Epidermal melanocyte (primary cell): ENCODE data around the gene VENTX.
"Not testable (repeated sequence)": the region's sequence is repeated elsewhere in the genome, so short reads cannot be mapped to it uniquely, and the experiment has no call there.

Source experiments
- DNase-seq: peaks from one replicate; pipeline ENCODE4 v3.0.0; 2011; ENCODE audit warnings: low spot score; ENCODE audit not compliant: insufficient read length

VENTX gene

DNA sequence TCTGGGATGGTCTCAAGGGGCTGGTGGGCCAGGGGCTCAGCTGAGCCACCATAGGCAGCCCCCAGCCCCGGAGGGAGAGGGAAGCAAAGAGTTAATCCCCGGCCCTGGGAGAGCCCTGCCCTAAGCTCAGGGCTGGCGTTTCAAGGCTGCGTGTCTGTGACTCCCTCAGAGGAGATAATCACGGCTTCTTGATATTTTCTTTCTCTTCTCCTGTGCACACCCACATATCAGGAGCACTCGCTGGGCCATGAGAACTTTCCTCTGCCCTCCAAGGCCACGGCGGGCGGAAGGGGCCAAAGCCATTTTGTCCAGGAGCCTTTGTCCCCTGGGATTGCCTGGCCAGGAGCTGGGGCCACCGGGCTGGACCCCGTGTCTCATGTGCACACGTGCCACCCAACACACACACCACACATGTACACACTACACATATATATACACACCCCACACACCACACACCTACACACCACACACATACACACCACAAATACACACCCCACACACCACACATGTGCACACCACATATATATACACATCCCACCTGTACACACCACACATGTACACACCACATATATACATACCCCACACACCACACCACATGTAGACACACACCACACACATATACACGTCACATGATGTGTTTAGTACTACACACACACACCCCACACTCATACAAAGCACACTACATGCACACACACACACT is 16.9 kb downstream of the VENTX start:
- DNase-seq = no peak

DNA sequence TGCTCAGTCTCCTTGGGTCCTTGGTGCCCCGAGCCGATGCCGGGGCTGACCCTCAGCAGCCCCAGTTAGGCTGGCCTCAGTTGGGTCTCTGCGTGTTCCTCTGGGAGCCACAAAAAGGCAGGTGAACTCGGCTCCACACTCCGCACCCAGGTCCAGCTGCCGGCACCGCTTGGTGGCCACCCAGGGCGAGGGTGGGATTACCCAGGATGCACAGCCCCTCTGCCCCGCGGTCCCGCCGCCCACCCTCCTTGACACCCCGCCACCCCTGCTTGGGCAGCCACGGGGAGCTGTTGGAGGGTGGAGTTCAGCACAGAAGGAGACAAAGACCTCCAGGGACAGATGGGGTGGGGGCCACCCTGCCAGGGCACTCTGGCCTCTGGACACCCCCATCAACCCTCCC is 17.7 kb downstream of the VENTX start:
- DNase-seq = no peak

DNA sequence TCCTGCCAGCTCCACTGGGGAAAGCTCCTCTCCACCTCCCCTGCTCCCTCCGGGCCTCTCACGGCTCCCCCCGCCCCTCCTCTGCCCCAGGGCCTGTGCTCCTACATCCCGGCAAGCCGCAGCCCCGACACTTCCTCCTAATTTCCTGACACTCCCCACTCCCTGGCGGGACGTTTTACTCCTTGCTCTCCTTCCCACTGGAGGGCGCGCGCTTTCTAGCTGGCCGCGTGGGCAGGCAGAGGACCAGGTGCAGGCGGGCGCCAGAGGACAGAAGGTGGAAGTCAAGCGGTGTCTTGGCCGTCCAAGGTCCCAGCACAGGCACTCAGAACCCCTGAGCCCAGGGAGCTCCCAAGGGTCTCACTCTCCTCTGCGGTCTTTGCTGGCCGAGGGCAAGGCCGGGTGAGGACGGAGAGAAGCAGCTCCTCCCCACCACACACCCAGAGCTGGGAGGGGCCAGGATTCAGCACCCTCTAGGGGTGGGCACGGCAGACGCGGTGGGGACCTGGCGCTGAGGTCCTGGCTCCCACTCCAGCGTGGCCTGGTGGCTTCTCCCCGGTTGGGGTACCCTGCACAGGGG is 19.9 kb downstream of the VENTX start:
- no peak for DNase-seq

DNA sequence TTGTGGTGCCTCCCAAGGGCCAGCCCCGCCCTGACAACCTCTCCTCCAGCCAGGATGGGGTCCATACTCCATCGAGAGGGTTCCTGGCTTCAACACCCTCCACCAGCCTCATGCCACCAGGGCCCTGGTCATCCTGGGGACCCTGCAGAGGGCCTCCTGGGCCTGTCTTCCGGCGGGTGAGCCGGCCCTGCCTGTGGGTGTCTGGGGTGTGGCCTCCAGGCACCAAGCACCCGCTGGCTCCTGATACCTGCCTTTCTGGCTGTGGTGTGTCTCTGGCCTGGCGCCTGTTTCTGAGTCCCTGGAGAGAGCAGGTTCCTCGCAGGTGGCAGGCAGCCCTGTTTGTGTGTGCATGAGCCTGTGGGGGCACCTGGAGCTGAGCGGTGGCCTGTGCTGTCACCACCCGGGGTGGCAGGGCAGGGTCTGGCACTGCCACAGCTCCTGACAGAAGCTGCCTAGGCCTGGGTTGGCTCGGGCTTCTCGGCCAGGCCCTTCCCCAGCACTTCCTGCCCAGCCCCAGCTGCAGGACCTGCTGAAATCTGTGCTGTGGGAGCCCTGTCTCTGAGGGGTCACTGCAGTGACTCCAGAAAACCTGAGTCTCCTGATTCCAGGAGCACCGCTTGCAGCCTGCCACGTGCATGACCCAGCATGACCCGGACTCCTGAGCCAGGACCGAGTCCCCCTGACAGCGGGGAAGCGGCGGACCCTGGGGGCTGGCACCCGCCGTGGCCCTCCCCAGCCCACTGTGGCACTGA is 20.6 kb downstream of the VENTX start:
- no peak for DNase-seq

DNA sequence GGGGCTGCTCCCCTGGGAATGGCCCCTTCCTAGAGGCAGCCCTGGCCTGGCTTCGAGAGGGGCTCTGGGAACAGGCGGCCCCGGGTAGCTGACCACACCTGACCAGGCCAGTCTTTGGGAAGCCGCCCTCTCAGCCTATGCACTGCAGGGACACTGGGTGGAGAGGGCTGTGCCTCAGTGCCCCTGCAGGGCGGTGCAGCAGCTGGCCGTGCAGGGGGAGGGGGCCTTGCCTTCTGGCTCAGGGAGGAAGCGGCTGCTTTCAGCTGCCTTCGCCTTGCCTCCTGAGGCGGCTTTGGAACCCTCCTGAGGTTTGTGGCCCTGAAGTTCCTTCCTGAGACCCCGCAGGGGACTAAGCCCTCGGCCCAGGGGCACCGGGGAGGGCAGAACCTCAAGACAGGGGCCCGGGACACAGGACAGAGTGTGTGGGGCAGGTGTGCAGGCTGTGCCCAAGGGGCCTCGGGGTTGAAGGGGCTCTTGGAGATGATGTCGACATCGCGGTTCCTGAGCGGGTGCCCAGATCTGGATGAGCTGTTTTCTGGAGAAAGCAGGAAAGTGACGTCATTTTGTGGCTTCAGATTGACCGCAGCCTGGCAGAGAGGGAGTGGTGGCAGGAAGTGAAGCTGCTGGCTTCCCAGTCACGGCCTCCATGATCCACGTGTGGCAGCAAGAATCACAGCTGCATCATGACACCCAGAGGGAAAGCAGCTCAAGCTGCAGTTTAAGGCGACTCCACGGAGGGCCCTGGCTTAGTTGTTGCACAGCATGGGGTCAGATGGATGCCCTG is 21.4 kb downstream of the VENTX start:
- DNase-seq = peak; percentile 87

DNA sequence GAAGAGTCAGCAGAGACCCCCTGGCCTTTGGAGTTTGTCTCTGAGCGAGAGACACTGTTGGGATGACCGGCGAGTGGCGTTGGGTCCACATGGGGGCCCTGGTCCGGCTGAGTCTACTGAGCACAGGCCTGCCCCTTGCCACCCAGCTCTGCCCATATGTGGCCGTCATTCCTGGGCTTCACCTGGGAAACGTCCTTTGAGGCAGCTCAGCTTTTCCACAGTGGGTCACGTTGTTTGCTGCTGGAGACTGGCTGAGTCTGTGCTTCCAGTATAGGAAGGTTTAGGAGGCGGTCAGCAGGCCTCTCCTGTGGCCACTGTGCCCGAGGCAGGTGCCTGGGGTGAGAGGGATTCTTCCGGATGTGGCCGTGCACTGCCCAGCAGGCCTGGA is 21.9 kb downstream of the VENTX start:
- no peak for DNase-seq

DNA sequence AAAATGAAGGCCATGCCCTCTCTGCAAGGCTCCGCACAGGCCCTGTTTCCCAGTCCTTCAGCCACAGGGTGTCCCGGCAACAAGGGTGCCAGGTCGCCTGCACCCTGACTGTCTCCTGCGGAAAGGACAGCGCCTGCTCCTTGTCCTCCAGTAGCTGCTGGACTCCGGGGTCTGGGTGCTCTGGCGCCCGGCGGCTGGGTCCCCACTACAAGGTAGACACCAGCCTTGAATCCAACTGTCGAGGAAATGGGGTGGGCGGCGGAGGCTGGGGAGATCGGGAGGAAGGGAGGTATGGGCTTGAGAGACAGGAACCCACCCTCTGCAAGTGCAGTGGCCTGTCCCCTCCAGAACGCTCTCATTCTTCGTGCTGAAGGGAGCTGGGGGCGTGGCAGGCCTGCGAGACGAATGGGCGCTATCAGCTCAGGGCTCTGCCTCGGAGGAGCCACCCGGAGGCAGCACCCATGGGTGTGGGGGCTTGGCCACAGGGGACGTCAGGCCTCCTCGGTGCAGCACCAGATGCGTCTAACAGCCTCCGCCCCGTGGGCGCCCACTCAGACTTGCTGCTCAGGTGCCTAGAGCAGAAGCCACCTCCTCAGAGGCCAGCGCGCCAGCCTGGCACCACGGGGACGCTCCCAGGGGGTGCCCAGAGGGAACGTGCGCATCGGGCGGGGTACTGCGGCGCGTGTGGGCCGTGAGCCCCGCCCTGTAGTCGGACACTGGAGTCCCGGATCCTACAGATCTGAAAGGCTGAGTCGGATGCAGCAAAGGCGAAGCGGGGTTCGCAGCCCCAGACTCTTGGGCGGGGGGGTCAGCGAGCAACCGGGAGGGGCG is 23.5 kb downstream of the VENTX start:
- DNase-seq = peak; percentile 34

DNA sequence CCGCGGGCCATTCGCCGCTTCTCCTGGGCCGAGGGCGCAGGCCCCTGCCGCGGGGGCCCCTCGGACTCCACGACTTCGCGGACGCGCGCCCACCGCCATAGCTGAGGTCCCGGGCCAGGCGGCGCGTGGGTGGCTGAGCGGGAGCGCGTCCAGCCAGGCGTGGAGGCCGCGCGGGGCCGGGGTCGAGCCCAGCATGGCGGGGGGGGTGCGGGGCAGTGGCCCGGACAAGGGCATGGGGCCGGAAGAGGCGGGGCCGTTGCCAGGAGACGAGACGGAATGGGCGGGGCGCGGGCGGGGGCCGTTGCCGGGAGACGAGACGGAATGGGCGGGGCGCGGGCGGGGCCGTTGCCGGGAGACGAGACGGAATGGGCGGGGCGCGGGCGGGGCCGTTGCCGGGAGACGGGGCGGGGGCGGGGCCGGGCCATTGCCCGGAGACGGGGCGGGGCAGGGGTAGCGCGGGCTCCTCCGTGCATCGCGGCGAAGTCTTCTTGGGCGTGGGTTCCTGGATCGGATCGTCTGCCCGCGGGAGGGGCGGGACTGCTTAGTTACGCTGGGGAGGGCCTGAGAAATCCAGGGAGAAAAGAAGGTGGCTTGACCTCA is 24.2 kb downstream of the VENTX start:
- DNase-seq = peak; percentile 84

DNA sequence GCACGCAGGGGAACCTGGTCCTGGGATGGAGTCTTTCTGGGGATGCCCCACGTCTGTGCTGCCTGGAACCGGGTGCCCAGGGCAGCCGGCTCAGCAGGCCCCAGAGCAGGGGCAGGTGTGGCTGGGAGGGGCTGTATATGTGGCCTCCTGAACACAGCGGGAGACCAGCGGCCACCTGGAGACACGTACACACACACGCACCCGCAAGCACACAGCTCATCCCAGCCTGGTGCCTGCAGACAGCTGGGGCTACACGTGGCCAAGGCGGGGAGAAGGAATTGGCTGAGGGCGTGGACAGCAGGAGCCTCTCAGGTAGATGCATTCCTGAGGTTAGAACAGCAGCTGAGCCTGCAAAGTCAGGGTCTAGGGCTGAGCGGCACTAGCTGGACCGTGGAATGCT is 25.0 kb downstream of the VENTX start:
- no peak for DNase-seq

DNA sequence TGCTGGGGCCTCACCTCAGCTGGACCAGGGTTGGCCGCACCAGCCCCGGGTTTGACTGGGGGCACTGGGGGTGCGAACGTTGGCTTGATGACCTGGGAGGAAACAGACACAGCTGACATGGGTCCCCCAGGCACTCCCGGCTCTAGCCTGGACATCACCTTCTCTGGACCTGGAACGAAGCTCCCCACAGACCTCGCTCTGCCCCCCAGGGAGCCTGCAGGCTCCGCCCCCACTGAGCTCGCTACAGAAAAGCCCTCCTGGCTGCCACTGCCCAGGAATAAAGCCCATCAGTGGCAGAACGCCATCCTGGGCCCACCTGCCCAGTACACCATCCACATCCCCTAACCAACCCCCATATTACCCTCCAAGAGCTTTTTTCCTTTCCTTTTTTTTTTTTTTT is 26.0 kb downstream of the VENTX start:
- DNase-seq = no peak

DNA sequence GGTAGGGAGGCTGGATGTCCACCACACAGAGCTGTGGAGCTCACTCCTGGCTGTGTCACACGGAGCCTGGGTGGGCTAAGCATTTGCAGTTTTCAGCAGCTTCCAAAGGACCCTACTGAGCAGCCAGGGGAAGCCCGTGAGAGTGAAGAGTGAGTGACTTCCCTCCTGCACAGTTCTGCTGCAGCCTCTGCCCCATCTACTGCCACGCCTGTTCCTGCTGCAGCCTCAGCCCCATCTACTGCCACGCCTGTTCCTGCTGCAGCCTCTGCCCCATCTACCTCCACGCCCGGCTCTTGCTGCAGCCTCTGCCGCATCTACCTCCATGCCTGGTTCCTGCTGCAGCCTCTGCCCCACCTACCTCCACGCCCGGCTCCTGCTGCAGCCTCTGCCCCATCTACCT is 26.8 kb downstream of the VENTX start:
- DNase-seq = no peak

DNA sequence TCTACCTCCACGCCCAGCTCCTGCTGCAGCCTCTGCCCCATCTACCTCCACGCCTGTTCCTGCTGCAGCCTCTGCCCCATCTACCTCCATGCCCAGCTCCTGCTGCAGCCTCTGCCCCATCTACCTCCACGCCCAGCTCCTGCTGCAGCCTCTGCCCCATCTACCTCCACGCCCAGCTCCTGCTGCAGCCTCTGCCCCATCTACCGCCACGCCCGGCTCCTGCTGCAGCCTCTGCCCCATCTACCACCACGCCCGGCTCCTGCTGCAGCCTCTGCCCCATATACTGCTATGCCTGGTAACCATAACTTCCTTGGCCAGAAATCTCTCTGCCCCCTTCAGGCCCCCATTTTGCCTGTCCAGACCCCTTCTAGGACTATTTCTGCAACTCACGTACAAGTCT is 27.4 kb downstream of the VENTX start:
- not testable (repeated sequence) for DNase-seq

DNA sequence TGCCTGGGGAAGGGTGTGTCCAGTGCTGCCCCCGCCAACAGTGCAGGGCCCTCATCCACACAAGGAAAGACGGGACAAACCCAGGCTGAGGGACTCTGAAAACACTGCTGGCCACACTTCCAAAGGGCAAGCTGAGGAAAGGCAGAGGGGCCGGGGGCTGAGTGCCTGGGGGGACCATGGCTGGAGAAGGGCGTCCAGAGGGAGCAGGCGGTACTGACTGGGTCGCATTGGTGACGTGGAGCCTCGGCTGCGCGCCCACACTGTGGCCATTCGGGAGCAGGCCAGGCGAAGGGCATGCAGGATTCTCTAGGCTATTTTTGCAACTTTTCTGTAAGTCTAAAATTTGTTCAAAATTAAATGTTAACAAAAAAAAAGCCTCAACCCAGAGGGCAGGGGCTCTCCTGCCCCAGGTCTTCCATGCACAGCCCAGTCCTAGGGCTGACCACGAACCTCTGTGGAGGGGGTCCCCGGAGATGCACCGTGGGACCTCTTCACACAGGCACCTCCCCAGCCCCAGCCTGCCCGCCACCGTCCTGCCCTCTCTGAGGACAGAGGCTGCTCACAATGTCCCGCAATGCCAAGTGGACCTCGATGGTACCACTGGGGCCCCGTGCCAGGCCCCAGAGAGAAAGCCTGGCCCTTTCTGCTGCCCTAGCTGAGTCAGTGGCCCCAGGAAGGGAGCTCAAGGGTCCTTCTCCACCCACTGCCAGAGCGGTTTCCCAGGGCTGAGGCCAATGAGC is 28.6 kb downstream of the VENTX start:
- DNase-seq = no peak

DNA sequence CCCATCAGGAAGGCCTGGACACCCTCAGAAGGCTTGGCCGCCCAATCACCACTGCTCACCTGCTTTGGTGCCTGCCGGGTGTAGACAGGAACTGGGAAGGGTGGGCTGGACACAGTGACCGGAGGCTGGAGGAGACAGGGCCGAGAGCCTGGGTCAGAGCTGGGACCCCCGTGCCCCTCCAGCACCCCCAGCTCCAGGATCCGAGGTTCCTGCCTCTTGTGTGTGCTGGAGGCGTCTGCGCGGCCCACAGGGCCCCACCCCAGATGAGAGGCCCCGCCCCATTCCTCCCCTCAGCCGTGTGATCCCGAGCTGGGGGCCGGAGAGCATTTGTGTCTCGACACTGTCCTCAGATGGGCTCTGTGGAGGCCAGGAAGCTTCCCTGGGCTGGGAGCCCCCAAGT is 29.6 kb downstream of the VENTX start:
- DNase-seq = no peak

DNA sequence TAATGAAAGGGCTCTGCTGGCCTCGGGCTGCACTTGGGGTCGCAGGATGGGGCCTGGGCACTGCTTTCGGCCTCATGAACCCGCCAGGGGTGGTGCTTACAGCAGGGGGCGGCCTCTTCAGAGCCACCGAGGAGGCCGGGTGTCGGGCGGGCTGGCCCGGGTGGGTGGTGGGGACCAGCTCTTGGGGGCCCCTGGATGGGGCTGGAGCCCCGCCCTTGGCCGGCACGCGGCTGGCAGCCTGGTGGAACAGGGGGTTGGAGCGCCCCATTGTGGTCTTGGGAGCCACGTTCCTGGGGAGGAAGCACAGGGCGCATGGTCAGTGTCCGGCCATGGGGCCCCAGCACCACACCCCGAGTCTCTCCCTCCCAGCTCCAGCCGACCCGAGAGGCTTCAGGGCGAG is 30.2 kb downstream of the VENTX start:
- no peak for DNase-seq

DNA sequence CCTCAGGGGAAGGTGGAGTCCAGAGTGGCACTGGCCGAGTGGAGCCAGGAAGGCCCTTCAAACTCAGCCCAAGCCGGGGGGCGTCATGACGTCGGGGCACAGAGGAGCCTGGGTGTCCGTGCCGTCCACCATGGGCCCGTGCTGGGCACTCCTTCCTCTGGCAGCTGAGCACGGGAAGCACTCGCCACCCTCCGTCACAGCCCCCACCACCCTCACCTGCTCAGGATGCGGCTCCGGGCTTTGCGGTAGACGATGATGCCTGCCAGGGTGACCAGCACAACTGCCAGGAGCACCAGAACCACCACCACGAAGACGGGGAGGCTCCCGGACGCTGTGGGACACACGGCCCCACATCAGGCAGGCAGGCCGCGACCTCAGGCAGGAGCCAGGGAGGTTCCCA is 30.9 kb downstream of the VENTX start:
- DNase-seq = no peak

DNA sequence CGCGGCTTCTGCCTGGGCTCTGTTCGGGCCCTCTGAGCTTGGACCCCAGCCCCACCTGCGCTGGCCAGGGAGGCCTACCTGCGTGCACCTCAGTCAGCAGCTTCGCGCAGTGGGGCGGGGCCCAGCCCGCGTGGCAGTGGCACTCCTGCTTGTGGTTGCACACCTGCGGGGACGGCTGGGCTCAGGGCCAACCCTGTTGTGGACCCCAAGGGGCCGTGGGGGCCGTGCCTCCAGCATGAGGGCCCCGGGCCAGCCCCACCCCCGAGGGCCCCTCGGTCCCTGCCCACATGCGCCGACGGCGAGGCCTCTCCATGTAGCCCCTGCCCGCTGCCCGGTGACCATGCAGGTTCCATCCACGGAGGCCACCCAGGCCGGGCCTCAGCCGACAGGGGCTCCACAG is 31.7 kb downstream of the VENTX start:
- DNase-seq = no peak

DNA sequence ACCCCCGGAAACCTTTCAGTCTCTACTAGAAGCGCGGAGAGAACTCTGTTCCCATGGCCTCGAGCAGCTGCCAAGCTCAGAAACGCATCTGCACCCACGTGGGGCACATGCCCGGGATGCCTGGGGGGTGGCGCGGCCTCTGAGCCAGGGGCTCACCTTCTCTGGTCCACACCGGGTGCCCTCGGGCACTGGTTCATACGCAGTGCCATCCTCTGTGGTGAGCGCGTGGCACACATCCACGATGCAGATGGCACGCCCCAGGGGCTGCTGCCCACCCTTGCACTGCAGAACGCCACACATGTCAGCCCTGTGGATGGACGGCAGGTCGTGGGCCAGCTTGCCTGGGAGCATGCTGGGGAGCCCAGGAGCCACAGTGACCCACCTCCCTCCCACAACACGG is 32.5 kb downstream of the VENTX start:
- DNase-seq = no peak

DNA sequence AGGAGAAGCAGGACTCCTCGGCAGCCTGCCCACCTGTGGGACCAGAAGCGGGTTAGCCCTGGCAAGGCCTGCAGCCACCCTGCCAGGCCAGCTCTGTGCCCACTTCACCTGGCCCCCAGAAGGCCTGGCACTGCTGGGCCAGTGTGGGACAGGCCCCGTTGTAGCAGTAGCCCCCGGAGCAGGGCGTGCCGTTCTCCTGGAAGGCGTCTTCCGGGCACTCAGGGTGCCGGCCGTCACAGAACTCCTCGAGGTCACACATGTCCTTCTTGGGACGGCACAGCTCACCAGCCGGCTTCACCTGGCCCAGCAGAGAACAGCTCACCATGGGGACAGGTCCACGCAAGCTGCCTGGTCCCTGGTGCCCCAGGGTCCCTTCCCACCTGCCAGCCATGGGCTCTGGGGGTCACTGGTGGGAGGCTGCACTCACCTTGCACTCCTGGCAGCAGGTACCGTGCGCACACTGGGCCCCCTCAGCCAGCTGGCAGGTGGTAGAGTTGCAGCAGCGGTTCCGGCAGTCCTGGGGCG is 33.2 kb downstream of the VENTX start:
- DNase-seq = no peak
